ENCODE results near the gene EEA1.
"Not testable (repeated sequence)": the region's sequence is repeated elsewhere in the genome, so short reads cannot be mapped to it uniquely, and the experiment has no call there.

The EEA1 gene

DNA sequence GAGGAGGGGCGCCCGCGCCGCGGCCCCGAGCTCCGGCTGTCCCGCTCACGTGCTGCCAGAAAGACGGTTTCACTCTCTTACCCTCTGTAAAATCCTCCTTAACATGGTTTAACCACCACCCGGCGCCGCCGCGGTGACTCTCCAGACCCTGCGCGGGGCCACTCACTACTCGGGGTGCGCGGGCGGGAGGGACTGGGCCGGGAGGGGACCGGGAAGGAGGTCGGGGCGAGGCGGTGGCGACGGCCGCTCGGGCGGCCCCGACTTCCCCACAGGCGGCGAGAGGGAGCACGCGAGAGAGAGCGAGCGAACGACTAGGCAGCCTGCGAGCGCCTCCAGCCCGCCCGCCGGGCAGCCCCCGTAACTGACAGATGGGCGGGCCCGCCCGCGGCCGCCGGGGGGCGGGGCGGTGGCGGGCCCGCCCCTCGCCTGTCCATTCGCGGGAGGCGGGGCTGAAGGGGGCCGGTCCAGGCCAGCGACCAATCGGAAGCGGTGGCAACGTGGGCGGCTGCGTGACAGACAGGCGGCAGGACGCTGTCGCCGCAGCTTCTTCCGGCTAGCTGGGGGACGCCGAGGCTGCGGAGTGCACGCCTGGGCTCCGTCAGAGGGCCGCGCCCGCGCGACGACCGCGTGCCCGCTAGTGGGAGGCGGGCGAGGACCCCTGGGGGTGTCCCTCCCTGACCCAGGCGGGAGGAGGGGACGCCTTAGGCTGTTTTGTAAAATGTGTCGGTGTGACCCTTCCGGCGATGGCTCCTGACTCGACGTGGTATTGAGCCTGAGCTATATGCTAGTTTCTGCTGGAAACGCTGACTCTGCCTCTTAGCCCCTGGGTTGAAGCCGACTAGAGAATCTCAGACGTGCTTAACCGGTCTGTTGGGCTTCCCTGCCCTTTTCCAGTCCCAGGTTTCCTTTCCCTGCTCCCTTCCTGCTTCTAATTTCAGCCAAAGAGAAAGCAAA lies at the start of gene EEA1:
EEA1 (minus strand) TSS at position 334 of the 954 bp plus-strand sequence; CDS start at position 105, 229 bp downstream.
- in situ Hi-C loops (cut with HindIII; ENCODE audit: low sequenced_read_pairs): no loop called here

DNA sequence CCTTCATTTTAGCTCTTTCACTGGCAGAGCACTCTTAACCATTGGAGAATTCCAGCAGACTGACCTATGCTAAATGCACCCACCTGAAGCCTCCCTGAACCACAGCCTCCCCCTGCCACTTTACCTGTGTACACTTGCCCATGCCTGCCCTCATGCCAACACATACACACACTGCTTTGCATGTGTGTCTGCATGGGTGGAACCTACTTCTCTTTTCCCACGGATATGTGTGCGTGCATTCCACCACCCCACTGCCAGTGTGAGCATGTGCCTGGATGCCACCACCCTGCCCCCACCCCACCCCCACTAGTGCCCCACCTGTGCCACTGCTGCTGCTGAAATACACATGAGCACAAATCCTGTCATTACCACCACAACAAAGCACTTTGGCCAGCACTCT lies 49.5 kb upstream of the EEA1 start:
- in situ Hi-C loops (cut with HindIII; ENCODE audit: low sequenced_read_pairs): loop anchor here (25.0 kb wide), 1 partner anchor 1134 kb away; no protein-coding TSS in a partner anchor

DNA sequence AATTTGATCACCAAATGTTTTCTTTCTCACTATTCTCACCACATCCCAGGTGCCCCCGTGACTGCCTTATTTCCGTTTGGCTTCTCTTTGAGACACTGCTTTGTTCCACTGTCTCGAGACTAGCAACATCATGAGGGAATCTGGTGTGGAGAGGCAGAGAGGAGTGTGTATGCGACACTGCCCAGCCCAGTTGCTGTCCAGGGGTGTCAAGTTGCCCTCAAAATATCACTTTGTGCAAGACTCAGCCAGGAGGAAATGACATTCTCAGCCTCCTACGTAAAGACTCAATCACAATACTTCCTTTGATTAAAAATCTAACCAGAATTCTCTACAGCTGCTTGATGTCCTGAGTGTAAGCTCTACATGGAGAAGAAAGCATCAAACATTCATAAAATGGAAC lies 48.2 kb upstream of the EEA1 start:
- in situ Hi-C loops (cut with HindIII; ENCODE audit: low sequenced_read_pairs): loop anchor here (25.0 kb wide), 1 partner anchor 1135 kb away; no protein-coding TSS in a partner anchor

DNA sequence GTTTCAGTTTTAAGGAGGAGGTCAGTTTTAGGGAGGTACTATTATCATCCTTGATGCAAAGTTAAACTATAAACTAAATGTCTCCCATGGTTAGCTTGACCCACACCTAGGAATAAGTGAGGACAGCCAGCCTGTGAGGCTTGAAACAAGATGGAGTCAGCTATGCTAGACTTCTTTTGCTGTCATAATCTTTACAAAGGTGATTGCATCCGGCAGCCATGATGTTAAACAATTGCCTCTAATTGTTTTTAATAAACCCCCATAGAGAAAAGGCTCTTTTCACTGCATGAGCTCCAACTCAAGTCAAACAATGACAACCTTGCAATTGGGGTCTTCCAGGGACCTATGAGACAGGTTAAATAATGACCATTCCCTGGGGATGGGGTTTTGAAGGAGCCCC lies 45.7 kb upstream of the EEA1 start:
- in situ Hi-C loops (cut with HindIII; ENCODE audit: low sequenced_read_pairs): loop anchor here (25.0 kb wide), 1 partner anchor 1138 kb away; no protein-coding TSS in a partner anchor

DNA sequence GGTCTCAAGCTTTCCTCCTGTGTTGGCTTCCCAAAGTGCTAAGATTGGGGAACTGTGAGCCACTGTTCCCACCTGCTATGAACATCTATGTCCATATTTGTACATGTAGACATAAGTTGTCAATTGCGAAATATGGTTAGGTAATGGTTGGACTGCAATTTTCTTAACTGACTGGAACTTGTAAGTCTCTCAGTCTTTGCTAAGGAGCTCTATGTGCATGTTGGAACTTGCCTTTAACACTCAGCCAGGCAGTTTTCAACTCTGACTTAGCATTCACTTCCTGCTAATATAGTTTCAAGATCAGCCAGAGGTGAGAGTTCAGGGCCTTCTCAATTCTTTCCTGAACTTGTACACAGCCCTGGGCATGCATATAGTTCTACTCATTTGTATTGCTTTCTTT lies 44.5 kb upstream of the EEA1 start:
- in situ Hi-C loops (cut with HindIII; ENCODE audit: low sequenced_read_pairs): no loop called here

DNA sequence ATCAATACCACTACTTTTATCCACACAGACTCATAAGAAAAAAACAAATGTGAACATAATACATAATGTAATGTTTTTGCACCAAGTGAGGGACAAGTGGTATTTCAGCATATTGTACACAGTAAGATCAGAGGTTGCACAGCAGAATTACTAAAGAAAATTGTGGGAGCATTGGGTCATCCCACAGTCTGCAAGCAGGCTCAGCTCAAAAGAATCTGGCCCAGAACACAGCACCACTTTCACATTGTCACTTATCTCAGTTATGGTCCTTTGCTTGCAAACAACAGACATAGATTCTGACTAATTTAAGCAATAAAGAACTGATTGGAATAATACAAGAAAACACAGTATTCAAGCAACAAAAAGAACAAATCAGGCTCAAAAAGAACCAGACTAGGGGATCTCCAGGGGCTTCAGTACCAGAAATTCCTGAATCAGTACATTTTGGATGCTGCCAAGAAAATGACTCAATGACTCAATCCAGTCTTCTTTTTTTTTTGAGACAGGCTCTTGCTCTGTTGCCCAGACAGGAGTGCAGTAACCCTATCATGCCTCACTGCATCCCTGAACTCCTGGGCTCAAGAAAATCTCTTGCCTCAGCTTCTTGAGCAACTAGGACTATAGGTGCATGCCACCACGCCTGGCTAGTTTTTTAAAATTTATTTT lies 42.9 kb upstream of the EEA1 start:
- in situ Hi-C loops (cut with HindIII; ENCODE audit: low sequenced_read_pairs): no loop called here

DNA sequence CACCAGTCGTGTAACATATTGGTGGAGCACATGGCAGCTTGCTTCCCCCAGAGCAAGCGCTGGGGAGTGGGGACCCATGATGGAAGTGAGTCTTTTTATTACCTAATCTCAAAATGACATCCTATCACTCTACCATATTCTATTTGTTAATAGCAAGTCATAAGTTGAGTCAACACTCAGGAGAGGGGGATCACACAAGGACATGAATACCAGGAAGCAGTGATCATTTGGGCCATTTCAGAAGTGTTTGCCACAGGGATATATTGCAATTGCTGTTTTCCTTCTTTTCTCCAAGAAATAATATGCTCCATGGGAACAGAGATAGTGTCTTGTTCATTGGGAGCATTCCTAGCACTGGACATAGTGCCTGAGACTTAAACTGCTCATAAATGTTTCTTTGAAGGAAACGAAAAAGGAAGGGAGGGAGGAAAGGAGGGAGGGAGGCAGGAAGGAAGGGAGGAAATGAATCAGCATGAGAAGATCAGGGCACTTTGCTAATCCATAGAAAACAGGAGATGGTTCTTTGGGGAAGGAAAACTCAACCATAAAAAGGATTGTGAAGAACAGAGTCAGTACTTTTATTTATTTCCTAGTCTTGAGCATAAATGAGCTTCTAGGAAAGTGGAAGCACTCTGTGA lies 39.2 kb upstream of the EEA1 start:
- in situ Hi-C loops (cut with HindIII; ENCODE audit: low sequenced_read_pairs): no loop called here

DNA sequence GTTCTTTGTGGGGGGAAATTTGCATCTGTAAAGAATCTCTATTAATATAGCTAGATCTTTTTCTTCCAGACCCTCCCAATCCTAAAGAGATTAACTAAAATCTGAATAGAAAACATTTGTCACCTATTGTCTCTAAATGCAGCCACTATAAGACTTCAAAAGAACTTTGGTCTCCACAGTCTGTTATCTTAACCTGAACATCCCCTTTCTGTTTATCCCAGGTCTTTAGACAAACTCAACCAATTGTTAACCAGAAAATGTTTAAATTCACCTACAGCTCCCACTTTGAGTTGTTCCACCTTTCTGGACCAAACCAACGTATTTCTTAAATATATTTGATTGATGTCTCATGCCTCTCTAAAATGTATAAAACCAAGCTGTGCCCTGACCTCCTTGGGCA lies 35.3 kb upstream of the EEA1 start:
- in situ Hi-C loops (cut with HindIII; ENCODE audit: low sequenced_read_pairs): not testable (repeated sequence)

DNA sequence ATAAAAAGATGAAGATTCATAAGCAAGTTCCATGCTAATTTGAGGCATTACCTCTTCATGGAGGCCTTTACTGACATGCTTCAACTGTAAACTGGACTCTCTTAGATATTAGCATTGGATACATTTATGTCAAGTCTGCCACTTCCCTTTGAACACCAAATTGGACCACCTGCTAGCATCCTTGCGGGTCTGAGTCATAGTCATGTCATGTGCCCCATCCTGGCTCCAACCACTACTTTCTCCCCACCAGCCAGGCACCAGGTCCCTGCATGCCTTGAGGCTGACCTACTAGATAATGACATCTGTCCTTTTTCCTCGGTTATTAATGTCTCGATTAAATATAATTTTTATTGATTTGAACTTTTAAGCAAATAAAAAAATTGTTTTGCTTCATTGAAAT lies 32.9 kb upstream of the EEA1 start:
- in situ Hi-C loops (cut with HindIII; ENCODE audit: low sequenced_read_pairs): no loop called here

DNA sequence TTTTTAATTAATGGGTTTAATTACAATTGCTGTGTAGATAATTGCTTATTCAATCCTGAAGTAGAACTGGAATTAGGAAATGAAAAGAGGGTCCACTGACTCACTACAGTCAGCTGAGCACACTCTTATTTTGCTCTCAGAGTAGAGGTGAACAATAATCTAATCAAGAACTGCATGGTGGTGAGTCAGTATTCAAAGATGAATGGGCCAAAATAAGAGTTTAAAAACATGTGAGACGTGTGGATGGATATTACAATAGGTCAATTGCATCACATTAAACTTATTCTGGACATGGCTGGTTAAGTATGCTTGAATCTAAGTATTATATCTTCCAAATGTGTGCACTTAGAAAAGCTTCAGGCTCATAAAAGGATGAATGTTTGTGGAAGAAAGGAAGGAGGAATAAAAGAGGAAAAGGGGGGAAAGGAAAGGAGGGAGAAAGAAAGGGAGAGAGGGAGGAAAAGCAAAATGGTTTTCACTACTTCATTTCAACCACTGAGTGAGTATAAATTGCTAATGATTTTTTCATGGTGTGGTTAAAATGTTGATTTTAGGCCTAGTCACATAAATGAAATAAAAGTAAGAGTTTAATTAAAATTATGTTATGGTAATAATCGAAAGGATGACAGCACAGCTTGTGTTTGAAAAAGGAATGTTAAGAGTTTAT lies 27.0 kb upstream of the EEA1 start:
- in situ Hi-C loops (cut with HindIII; ENCODE audit: low sequenced_read_pairs): loop anchor here (5.0 kb wide), 1 partner anchor 59 kb away; no protein-coding TSS in a partner anchor

DNA sequence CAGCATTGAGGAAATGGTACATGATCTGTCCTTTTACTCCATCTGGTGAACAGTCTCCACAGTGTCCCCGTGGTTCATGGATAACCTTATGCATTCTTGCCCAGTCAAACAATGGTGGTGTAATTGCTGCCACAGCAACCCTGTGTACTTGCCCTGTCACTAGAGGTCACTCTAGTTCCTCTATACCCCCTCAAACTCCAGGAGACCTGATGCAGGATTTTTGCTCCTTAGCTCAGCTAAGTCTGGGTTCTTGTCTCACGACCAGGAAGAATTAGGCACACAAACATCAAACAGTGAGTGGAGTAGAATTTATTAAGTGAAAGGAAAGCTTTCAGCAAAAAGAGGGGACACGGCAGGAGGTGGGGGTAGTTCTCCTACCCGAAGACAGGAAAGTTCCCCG lies 24.7 kb upstream of the EEA1 start:
- in situ Hi-C loops (cut with HindIII; ENCODE audit: low sequenced_read_pairs): no loop called here

DNA sequence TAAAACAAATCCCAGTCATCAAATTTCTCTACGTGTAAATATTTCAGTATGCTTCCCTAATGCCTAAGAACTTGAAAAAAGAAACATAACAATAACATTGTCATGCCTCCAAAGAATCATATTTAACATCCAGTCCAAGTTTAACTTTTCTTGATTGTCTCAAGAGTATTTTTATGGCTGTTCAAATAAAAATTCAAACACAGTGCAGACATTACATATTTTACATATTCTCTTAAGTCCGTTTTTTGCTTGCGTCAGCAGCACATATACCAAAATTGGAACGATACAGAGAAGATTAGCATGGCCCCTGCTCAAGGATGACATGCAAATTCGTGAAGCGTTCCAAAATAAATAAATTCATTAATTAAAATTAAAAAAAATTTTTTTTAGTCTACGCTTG lies 23.3 kb upstream of the EEA1 start:
- in situ Hi-C loops (cut with HindIII; ENCODE audit: low sequenced_read_pairs): no loop called here

DNA sequence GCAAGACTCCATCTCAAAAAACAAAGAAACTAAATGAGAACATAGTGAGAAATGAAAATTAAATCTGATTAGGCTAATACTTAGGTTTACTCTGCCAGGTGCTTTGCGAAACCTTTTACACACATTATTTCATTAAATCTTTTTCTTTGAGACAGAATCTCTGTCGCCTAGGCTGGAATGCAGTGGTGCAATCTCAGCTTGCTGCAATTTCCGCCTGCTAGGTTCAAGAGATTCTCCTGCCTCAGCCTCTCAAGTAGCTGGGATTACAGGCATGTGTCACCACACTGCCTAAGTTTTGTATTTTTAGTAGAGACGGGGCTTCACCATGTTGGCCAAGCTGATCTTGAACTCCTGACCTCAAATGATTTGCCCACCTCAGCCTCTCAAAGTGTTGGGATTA lies 21.9 kb upstream of the EEA1 start:
- in situ Hi-C loops (cut with HindIII; ENCODE audit: low sequenced_read_pairs): no loop called here

DNA sequence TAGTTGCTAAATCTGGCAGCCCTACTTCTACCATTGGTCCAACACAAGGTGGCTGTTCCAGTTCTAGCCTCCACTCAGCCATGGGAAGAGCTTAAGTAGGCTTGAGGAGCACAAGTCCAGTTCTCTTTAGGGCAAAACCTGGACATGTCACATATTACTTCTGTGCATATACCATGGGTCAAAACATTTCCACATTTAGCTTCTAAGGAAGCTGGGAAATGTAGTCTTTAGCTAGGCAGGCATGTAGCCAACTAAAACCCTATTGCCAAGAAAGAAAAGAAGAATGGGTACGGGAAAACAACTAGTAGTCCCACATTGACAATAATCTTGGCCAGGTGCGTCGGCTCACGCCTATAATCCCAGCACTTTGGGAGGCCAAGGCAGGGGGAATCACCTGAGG lies 20.9 kb upstream of the EEA1 start:
- in situ Hi-C loops (cut with HindIII; ENCODE audit: low sequenced_read_pairs): no loop called here

DNA sequence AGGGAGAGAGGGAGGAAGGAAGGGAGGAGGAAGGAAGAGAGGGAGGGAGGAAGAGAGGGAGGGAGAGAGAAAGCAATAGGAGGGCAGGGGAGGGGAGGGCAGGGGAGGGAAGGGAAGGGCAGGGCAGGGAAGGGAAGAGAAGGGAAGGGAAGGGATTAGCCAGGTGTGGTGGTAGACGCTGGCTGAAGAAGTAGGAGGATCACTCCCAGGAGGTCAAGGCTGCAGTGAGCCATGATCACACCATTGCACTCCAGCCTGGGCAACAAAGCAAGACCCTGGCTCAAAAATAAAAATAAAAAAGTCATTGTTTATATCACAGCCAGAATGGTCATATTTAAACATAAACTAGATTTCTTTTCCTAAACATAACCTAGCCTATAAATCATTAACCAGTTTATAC lies 20.4 kb upstream of the EEA1 start:
- in situ Hi-C loops (cut with HindIII; ENCODE audit: low sequenced_read_pairs): no loop called here

DNA sequence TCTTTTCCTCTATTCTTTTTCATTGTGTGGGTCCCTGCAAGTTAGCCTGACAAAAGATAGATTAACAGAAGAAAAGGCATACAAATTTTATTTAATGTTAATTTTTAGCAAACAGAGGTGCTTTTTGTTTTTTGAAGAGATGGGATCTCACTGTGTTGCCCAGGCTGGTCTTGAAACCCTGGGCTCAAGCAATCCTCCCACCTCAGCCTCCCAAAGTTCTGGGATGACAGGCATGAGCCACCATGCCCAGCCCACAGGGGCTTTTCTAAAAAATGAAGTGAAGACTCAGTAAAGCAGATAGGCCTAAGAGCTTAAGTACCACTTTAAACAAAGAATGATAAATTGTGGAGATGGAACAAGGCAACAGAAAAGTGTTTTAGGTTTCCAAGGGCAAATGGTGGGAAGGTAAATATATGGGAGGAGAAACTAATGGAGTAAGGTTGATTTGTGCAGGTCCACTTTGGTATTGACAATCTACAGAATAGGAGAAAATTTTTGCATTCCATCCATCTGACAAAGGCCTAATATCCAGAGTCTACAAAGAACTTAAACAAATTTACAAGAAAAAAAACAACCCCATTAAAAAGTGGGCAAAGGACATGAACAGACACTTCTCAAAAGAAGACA lies 18.6 kb upstream of the EEA1 start:
- in situ Hi-C loops (cut with HindIII; ENCODE audit: low sequenced_read_pairs): no loop called here

DNA sequence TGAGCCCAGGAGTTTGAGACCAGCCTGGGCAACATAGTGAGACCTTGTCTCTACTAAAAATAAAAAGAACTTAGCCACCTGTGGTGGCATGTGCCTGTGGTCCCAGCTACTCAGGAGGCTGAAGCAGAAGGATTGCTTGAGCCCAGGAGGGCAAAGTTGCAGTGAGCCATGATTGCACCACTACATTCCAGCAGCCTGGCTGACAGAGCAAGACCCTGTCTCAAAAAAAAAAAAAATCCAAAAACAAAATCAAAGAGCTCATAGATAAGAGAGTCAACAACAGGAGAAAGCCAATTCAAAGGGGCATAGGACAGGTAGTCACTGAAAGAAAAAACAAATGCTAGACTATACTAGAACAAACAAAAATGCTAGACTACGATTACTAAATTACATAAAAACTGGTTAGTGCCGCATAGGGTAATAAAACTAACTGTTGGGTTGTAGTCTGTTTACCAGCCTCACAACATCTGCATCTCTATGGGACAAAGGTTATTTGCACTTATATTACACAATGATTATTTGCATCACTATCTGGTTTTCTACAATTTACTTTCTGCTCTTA lies 16.6 kb upstream of the EEA1 start:
- in situ Hi-C loops (cut with HindIII; ENCODE audit: low sequenced_read_pairs): no loop called here

DNA sequence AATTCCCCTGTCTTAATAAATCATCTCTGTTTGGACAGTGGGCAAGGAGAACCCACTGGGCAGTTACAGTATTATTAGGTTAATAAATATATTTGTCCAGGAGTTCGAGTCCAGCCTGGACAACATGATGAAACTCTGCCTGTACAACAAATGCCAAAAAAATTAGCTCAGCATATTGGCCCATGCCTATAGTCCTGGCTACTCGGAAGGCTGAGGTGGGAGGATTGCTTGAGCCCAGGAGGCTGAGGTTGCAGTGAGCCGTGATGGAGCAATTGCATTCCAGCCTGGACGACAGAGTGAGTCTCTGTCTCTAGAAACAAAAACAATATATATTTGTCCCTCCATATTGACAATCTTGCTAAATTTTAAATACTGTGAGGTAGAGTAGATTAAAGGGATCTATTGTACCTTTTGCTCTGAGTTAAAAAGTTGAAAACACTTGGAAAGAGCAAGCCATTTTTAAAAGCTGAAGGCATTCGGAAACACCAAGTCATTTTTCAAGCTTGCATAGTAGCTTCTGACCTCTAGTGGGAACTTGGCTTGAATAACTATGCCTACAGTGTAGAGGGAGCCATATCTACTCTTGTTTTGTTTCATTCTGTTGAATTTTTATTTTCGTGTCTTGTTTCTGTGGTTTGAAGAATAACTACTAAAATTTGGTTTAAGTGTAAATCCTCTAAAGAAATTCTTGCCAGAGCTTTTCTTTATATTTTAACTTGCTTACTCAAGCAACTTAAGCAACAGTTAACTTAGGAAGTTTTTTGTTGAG lies 14.6 kb upstream of the EEA1 start:
- in situ Hi-C loops (cut with HindIII; ENCODE audit: low sequenced_read_pairs): no loop called here

DNA sequence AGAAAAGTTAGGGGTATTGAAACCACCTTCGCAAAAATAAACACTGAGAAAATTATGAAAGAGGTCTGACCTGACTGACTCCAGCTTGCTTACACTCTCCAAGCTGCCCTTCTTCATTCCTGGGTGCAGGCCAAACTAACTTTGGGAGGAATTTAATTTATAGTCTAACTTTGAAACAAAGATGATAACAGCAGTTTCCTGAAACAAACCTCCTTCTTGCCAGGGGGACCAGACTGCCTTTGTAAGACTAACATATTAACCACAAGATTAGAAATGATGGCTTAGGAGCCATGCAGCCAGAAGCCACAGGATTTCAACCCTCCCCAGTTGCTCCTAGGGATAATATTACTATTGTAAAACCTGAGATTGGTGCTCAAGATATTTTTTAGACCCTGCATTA lies 13.8 kb upstream of the EEA1 start:
- in situ Hi-C loops (cut with HindIII; ENCODE audit: low sequenced_read_pairs): no loop called here

Measured in endothelial cell of hepatic sinusoid (primary cell).